WTC11 (cell line): ENCODE results near the gene PALD1. TPM values are rescaled to one million over a fixed set of nuclear protein-coding genes. Genes with fewer than 3 reads are reported as not detected.

Source experiments
- ATAC-seq: fragments of 200-7000 bp; cut with Tn5 transposase; 2 replicates; pipeline ENCODE4 v1.10.0; 2021; ENCODE audit warnings: mild to moderate bottlenecking, moderate library complexity
- CTCF ChIA-PET: fragments of 300-600 bp; sonication (Branson Sonifier 250); formaldehyde crosslinking; loops from one replicate; lab custom pipeline; 2021; ENCODE audit warnings: antibody characterized with exemption; lab: Charles Lee
- POLR2A ChIA-PET: fragments of 350-600 bp; sonication (Branson Sonifier 250); formaldehyde crosslinking; loops from one replicate; lab custom pipeline; 2021; ENCODE audit warnings: antibody characterized with exemption; lab: Charles Lee
- DNase-seq: peaks from one replicate; pipeline ENCODE4 v3.0.0; 2021; ENCODE audit warnings: low spot score
- H3K27ac Mint-ChIP-seq: 2 replicates; pipeline ENCODE4 v1.8.0; 2021; ENCODE audit warnings: mixed read lengths
- H3K27me3 Mint-ChIP-seq: 2 replicates; pipeline ENCODE4 v1.8.0; 2021; ENCODE audit warnings: low read depth, mild to moderate bottlenecking, moderate library complexity, mixed read lengths
- H3K36me3 Mint-ChIP-seq: 2 replicates; pipeline ENCODE4 v1.8.0; 2021; ENCODE audit warnings: mixed read lengths
- H3K4me1 Mint-ChIP-seq: 2 replicates; pipeline ENCODE4 v1.8.0; 2022; ENCODE audit warnings: mixed read lengths
- H3K4me3 Mint-ChIP-seq: 2 replicates; pipeline ENCODE4 v1.8.0; 2021; ENCODE audit warnings: mild to moderate bottlenecking, moderate library complexity, mixed read lengths
- H3K9me3 Mint-ChIP-seq: 2 replicates; pipeline ENCODE4 v1.8.0; 2021; ENCODE audit warnings: mixed read lengths
- EMX1 ChIP-seq: fragments of 250-450 bp; sonication (Bioruptor Pico); IDR thresholded peaks from 2 replicates; pipeline ENCODE4 v1.8.0; 2021; ENCODE audit warnings: mild to moderate bottlenecking
- IRF2 ChIP-seq: sonication (generic); formaldehyde crosslinking; IDR thresholded peaks from 2 replicates; pipeline ENCODE4 v1.8.0; 2022; ENCODE audit warnings: low read depth, missing genetic modification reagents, borderline replicate concordance
- JUN ChIP-seq: sonication (generic); formaldehyde crosslinking; IDR thresholded peaks from 2 replicates; pipeline ENCODE4 v1.8.0; 2023; ENCODE audit warnings: mild to moderate bottlenecking, missing genetic modification reagents
- NFATC4 ChIP-seq: fragments of 250-450 bp; sonication (Bioruptor Pico); IDR thresholded peaks from 2 replicates; pipeline ENCODE4 v1.9.0; 2021; ENCODE audit warnings: mild to moderate bottlenecking
- SMAD3 ChIP-seq: sonication (generic); formaldehyde crosslinking; IDR thresholded peaks from 2 replicates; pipeline ENCODE4 v1.8.0; 2022; ENCODE audit warnings: missing genetic modification reagents, mild to moderate bottlenecking, borderline replicate concordance
- TP53 ChIP-seq: sonication (generic); formaldehyde crosslinking; IDR thresholded peaks from 2 replicates; pipeline ENCODE4 v1.8.1; 2023; ENCODE audit warnings: mild to moderate bottlenecking, missing genetic modification reagents
- ZBTB21 ChIP-seq: sonication (generic); formaldehyde crosslinking; IDR thresholded peaks from 2 replicates; pipeline ENCODE4 v1.8.1; 2023; ENCODE audit warnings: mild to moderate bottlenecking, missing genetic modification reagents, borderline replicate concordance
- ZNF219 ChIP-seq: sonication (generic); formaldehyde crosslinking; IDR thresholded peaks from 2 replicates; pipeline ENCODE4 v1.8.0; 2023; ENCODE audit warnings: missing genetic modification reagents, mild to moderate bottlenecking, borderline replicate concordance
- ZNF423 ChIP-seq: fragments of 250-450 bp; sonication (Bioruptor Pico); IDR thresholded peaks from 2 replicates; pipeline ENCODE4 v2.1.2; 2022; ENCODE audit warnings: mild to moderate bottlenecking, moderate library complexity
- total RNA-seq: library from RNA; stranded (reverse); gene quantifications from 3 replicates; pipeline ENCODE4 v1.2.3, GENCODE V29; 2021
- TF ChIP-seq, protein P1 (sequence below): fragments of 200-600 bp; IDR thresholded peaks from 2 replicates; pipeline ENCODE4 v1.8.0; 2022; ENCODE audit warnings: antibody characterized with exemption
- TF ChIP-seq, protein P2 (sequence below): sonication (generic); formaldehyde crosslinking; conservative IDR thresholded peaks from 2 replicates; pipeline ENCODE4 v1.8.1; 2022; ENCODE audit warnings: mild to moderate bottlenecking, missing genetic modification reagents
- TF ChIP-seq, protein P3 (sequence below): sonication (generic); formaldehyde crosslinking; IDR thresholded peaks from 2 replicates; pipeline ENCODE4 v1.8.0; 2022; ENCODE audit warnings: mild to moderate bottlenecking, missing genetic modification reagents
- TF ChIP-seq, protein P4 (sequence below): sonication (generic); formaldehyde crosslinking; IDR thresholded peaks from 2 replicates; pipeline ENCODE4 v1.8.1; 2022; ENCODE audit warnings: missing genetic modification reagents, borderline replicate concordance
- TF ChIP-seq, protein P5 (sequence below): sonication (generic); formaldehyde crosslinking; IDR thresholded peaks from 2 replicates; pipeline ENCODE4 v1.8.1; 2022; ENCODE audit warnings: low read depth, mild to moderate bottlenecking, moderate library complexity, missing genetic modification reagents, borderline replicate concordance
- TF ChIP-seq, protein P6 (sequence below): sonication (generic); formaldehyde crosslinking; conservative IDR thresholded peaks from 2 replicates; pipeline ENCODE4 v1.8.1; 2023; ENCODE audit warnings: mild to moderate bottlenecking, low read depth, missing genetic modification reagents, moderate library complexity
- TF ChIP-seq, protein P7 (sequence below): sonication (generic); formaldehyde crosslinking; IDR thresholded peaks from 2 replicates; pipeline ENCODE4 v1.8.1; 2023; ENCODE audit warnings: mild to moderate bottlenecking, missing genetic modification reagents
- TF ChIP-seq, protein P8 (sequence below): fragments of 250-450 bp; sonication (Bioruptor Pico); IDR thresholded peaks from 2 replicates; pipeline ENCODE4 v1.9.0; 2021; ENCODE audit warnings: mild to moderate bottlenecking
- TF ChIP-seq, protein P9 (sequence below): fragments of 250-450 bp; sonication (Bioruptor Pico); IDR thresholded peaks from 2 replicates; pipeline ENCODE4 v1.9.0; 2021; ENCODE audit warnings: moderate library complexity, mild to moderate bottlenecking, inconsistent platforms, borderline replicate concordance
- TF ChIP-seq, protein P10 (sequence below): sonication (generic); formaldehyde crosslinking; IDR thresholded peaks from 2 replicates; pipeline ENCODE4 v1.8.1; 2023; ENCODE audit warnings: mild to moderate bottlenecking, missing genetic modification reagents, moderate library complexity

The PALD1 gene
- total RNA-seq, 1 experiment from 2014 or later, result 43.6 TPM

DNA sequence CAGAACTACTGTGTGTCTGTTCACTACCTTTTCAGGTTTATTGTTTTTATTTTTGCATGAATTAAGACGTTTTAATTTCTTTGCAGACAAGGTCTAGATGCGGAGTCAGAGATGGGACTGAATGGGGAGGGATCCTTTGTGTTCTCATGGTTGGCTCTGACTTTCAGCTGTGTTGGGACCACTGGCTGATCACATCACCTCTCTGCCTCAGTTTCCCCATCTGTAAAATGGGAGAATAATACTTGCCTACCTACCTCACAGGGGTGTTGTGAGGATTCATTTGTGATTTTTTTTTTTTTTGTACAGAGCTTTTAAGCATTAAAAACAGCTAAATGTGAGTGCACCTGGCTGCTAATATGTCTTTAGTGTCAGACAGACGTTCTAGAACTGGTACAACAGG, 89.5 kb downstream of the PALD1 start:
- H3K4me1 Mint-ChIP-seq, result no peaks in the 10 kb centered on the region
- TF ChIP-seq ZNF219 (CRISPR knock-in tag) (no peak), JUN (CRISPR knock-in tag) (no peak)
- TF ChIP-seq, protein P1, sequence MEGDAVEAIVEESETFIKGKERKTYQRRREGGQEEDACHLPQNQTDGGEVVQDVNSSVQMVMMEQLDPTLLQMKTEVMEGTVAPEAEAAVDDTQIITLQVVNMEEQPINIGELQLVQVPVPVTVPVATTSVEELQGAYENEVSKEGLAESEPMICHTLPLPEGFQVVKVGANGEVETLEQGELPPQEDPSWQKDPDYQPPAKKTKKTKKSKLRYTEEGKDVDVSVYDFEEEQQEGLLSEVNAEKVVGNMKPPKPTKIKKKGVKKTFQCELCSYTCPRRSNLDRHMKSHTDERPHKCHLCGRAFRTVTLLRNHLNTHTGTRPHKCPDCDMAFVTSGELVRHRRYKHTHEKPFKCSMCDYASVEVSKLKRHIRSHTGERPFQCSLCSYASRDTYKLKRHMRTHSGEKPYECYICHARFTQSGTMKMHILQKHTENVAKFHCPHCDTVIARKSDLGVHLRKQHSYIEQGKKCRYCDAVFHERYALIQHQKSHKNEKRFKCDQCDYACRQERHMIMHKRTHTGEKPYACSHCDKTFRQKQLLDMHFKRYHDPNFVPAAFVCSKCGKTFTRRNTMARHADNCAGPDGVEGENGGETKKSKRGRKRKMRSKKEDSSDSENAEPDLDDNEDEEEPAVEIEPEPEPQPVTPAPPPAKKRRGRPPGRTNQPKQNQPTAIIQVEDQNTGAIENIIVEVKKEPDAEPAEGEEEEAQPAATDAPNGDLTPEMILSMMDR, result no peak
- TF ChIP-seq, protein P2, sequence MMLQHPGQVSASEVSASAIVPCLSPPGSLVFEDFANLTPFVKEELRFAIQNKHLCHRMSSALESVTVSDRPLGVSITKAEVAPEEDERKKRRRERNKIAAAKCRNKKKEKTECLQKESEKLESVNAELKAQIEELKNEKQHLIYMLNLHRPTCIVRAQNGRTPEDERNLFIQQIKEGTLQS, result no peak
- TF ChIP-seq, all 79 proteins: peak for 0
- ATAC-seq (no peak), DNase-seq (no peak)
- POLR2A ChIA-PET, result no interaction called here
- H3K27me3 Mint-ChIP-seq, result no peaks in the 10 kb centered on the region
- no peaks in the 10 kb centered on the region for H3K36me3 Mint-ChIP-seq
- no peak overlapping the region for H3K4me3 Mint-ChIP-seq
- no peaks in the 10 kb centered on the region for H3K9me3 Mint-ChIP-seq
- H3K27ac Mint-ChIP-seq, result no peak overlapping the region
- CTCF ChIA-PET, result no interaction called here

DNA sequence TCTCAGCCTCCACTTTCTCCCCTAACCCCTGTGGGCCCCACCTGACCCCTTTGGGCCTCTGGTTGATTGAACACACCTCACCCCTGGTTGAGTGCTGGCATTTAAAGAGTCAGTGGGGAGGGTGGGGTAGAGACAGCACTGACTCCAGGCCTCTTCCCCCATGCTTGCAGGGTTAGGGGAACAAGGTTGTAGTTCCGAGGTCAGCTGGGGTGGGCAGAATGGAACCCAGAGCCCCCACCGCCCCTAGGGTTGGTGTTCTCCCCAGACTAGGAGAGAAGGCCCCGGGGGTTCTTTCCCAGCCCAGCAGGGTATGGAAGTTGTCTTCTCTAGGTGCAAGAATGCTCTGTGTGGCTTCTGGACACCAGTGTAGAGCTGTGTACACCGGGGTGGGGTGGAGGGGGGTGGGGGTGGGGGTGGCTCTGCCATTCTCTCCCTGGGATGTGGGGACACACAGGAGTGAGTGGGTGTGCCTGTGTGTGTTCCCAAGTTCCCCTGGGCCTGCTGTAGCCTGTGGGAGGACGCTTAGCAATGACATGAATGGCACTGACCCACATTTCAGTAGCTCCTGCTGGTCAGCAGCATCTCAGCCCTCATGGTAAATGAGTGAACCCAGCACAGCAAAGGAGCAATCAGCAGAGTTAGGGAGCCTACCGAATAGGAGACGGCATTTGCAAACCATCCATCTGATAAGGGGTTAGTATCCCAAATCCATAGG, 90.4 kb downstream of the PALD1 start:
- Mint-ChIP-seq H3K4me1 (no peaks in the 10 kb centered on the region), H3K9me3 (no peaks in the 10 kb centered on the region), H3K4me3 (no peak overlapping the region), H3K36me3 (no peaks in the 10 kb centered on the region), H3K27me3 (no peaks in the 10 kb centered on the region), H3K27ac (no peak overlapping the region)
- POLR2A ChIA-PET, result no interaction called here
- CTCF ChIA-PET, result no interaction called here
- DNase-seq (no peak), ATAC-seq (no peak)
- no peak for TF ChIP-seq ZNF423 (CRISPR knock-in tag)

DNA sequence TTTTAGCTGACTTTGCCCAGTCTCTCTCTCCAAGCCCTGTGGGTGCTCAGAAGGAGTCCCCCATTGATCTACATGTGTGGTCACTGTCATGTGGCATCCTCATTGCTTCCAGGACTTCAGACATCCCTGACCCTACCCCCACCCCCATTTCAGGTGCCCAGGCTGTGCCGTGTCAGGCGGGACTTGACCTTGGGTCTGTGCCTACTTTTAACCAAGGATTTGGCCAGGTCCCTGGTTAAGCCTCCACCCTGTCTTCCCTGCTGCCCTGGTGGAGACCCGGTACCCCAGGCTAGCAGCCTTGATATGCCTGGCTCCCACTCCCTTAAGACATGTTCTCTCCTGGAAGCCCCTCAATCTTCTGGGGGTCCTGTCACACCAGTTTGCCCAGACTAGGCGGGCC, 92.7 kb downstream of the PALD1 start:
- H3K9me3 Mint-ChIP-seq, result peaks cover 6% of the 10 kb centered on the region; the same call in 1 of the 2 replicates
- CTCF ChIA-PET, result interaction anchor here (1.8 kb wide), 1 partner anchor 12 kb away, joined by 5 read pairs; no protein-coding TSS in a partner anchor
- H3K27me3 Mint-ChIP-seq, result no peaks in the 10 kb centered on the region
- no peaks in the 10 kb centered on the region for H3K36me3 Mint-ChIP-seq
- H3K4me1 Mint-ChIP-seq, result no peaks in the 10 kb centered on the region
- ATAC-seq, result no peak
- no peak overlapping the region for H3K27ac Mint-ChIP-seq
- H3K4me3 Mint-ChIP-seq, result no peak overlapping the region
- POLR2A ChIA-PET, result no interaction called here
- DNase-seq, result no peak
- TF ChIP-seq SMAD3 (CRISPR knock-in tag) (no peak), TP53 (CRISPR knock-in tag) (no peak), EMX1 (CRISPR knock-in tag) (no peak), NFATC4 (CRISPR knock-in tag) (no peak), ZBTB21 (CRISPR knock-in tag) (no peak), IRF2 (CRISPR knock-in tag) (no peak)
- TF ChIP-seq, protein P3, sequence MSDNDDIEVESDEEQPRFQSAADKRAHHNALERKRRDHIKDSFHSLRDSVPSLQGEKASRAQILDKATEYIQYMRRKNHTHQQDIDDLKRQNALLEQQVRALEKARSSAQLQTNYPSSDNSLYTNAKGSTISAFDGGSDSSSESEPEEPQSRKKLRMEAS (CRISPR knock-in tag), result no peak
- TF ChIP-seq, protein P4, sequence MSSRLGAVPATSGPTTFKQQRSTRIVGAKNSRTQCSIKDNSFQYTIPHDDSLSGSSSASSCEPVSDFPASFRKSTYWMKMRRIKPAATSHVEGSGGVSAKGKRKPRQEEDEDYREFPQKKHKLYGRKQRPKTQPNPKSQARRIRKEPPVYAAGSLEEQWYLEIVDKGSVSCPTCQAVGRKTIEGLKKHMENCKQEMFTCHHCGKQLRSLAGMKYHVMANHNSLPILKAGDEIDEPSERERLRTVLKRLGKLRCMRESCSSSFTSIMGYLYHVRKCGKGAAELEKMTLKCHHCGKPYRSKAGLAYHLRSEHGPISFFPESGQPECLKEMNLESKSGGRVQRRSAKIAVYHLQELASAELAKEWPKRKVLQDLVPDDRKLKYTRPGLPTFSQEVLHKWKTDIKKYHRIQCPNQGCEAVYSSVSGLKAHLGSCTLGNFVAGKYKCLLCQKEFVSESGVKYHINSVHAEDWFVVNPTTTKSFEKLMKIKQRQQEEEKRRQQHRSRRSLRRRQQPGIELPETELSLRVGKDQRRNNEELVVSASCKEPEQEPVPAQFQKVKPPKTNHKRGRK (CRISPR knock-in tag), result no peak
- TF ChIP-seq, protein P5, sequence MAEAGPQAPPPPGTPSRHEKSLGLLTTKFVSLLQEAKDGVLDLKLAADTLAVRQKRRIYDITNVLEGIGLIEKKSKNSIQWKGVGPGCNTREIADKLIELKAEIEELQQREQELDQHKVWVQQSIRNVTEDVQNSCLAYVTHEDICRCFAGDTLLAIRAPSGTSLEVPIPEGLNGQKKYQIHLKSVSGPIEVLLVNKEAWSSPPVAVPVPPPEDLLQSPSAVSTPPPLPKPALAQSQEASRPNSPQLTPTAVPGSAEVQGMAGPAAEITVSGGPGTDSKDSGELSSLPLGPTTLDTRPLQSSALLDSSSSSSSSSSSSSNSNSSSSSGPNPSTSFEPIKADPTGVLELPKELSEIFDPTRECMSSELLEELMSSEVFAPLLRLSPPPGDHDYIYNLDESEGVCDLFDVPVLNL (CRISPR knock-in tag), result no peak
- TF ChIP-seq, protein P6, sequence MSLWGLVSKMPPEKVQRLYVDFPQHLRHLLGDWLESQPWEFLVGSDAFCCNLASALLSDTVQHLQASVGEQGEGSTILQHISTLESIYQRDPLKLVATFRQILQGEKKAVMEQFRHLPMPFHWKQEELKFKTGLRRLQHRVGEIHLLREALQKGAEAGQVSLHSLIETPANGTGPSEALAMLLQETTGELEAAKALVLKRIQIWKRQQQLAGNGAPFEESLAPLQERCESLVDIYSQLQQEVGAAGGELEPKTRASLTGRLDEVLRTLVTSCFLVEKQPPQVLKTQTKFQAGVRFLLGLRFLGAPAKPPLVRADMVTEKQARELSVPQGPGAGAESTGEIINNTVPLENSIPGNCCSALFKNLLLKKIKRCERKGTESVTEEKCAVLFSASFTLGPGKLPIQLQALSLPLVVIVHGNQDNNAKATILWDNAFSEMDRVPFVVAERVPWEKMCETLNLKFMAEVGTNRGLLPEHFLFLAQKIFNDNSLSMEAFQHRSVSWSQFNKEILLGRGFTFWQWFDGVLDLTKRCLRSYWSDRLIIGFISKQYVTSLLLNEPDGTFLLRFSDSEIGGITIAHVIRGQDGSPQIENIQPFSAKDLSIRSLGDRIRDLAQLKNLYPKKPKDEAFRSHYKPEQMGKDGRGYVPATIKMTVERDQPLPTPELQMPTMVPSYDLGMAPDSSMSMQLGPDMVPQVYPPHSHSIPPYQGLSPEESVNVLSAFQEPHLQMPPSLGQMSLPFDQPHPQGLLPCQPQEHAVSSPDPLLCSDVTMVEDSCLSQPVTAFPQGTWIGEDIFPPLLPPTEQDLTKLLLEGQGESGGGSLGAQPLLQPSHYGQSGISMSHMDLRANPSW (CRISPR knock-in tag), result no peak
- TF ChIP-seq, protein P7, sequence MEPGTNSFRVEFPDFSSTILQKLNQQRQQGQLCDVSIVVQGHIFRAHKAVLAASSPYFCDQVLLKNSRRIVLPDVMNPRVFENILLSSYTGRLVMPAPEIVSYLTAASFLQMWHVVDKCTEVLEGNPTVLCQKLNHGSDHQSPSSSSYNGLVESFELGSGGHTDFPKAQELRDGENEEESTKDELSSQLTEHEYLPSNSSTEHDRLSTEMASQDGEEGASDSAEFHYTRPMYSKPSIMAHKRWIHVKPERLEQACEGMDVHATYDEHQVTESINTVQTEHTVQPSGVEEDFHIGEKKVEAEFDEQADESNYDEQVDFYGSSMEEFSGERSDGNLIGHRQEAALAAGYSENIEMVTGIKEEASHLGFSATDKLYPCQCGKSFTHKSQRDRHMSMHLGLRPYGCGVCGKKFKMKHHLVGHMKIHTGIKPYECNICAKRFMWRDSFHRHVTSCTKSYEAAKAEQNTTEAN, result no peak
- TF ChIP-seq, protein P8, sequence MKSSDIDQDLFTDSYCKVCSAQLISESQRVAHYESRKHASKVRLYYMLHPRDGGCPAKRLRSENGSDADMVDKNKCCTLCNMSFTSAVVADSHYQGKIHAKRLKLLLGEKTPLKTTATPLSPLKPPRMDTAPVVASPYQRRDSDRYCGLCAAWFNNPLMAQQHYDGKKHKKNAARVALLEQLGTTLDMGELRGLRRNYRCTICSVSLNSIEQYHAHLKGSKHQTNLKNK (CRISPR knock-in tag), result no peak
- TF ChIP-seq, protein P9, sequence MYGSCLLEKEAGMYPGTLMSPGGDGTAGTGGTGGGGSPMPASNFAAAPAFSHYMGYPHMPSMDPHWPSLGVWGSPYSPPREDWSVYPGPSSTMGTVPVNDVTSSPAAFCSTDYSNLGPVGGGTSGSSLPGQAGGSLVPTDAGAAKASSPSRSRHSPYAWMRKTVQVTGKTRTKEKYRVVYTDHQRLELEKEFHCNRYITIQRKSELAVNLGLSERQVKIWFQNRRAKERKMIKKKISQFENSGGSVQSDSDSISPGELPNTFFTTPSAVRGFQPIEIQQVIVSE (CRISPR knock-in tag), result no peak
- TF ChIP-seq, protein P10, sequence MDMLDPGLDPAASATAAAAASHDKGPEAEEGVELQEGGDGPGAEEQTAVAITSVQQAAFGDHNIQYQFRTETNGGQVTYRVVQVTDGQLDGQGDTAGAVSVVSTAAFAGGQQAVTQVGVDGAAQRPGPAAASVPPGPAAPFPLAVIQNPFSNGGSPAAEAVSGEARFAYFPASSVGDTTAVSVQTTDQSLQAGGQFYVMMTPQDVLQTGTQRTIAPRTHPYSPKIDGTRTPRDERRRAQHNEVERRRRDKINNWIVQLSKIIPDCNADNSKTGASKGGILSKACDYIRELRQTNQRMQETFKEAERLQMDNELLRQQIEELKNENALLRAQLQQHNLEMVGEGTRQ (CRISPR knock-in tag), result no peak
